ENCODE results near the gene MRPL45.

Gene MRPL45

DNA sequence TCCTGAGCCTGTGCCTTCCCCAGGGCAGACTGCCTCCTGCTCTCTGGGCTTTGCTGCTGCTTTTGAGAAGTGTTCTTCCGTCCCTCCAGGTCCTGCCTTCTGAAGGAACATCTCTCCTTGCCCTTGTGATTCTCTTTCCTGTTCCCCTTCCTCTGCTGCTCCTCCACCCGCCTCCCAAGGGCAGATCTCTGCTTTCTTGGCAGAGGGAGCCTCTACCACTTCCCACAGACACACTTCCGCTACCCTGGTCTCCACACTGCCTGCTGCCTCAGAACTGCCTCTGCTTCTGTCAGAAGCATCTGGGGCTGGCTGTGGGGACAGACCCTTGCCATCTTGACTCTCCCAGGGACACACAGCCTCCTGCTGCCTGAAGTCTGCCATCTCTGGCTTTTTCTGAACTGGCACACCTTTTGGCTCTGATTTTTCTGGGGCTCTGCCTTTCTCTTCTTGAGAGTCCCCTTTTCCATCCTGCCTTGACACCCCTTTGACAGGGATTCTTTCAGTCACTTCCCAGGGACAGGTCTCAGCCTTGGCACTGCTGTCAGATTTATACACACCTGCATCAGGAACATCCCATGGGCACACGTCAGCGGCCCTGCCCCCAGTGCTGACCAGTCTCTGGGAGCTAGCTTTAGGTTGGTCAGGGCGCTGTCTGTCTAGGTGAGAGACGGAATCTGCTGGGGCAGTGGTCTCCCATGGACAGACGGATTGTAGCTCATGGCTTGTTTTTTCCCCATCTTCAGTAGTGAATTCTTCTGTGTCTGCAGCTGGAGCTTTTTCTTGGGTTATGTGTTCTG, 30.2 kb downstream of the MRPL45 start:
- Histone ChIP-seq H3K36me3 (peaks cover 15% of the 10 kb centered on the region), H3K9me3 (ENCODE audit: severe bottlenecking) (no peaks in the 10 kb centered on the region), H3K27ac (no peak overlapping the region), H3K4me3 (ENCODE audit: low read depth, low read length) (no peak overlapping the region), H3K27me3 (ENCODE audit: insufficient read depth, low read depth, severe bottlenecking) (no peaks in the 10 kb centered on the region)
- TF ChIP-seq, protein P1, sequence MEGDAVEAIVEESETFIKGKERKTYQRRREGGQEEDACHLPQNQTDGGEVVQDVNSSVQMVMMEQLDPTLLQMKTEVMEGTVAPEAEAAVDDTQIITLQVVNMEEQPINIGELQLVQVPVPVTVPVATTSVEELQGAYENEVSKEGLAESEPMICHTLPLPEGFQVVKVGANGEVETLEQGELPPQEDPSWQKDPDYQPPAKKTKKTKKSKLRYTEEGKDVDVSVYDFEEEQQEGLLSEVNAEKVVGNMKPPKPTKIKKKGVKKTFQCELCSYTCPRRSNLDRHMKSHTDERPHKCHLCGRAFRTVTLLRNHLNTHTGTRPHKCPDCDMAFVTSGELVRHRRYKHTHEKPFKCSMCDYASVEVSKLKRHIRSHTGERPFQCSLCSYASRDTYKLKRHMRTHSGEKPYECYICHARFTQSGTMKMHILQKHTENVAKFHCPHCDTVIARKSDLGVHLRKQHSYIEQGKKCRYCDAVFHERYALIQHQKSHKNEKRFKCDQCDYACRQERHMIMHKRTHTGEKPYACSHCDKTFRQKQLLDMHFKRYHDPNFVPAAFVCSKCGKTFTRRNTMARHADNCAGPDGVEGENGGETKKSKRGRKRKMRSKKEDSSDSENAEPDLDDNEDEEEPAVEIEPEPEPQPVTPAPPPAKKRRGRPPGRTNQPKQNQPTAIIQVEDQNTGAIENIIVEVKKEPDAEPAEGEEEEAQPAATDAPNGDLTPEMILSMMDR (IDR thresholded peaks at IDR 0.05; ENCODE audit: low read depth, low read length) = no peak
- no peak for DNase-seq

- H3K9me3 ChIP-seq (ENCODE audit: severe bottlenecking) = no peaks in the 10 kb centered on the region
- no peaks in the 10 kb centered on the region for H3K27me3 ChIP-seq (ENCODE audit: insufficient read depth, low read depth, severe bottlenecking)
- no peak for DNase-seq
- TF ChIP-seq, protein P1 (IDR thresholded peaks at IDR 0.05; ENCODE audit: low read depth, low read length) = no peak
- no peak overlapping the region for H3K27ac ChIP-seq
- H3K4me3 ChIP-seq (ENCODE audit: low read depth, low read length) = no peak overlapping the region
- peaks cover 9% of the 10 kb centered on the region for H3K36me3 ChIP-seq
Observed at GRCh38 chr17:38327936-38328335, 31.0 kb downstream of the MRPL45 start.

- TF ChIP-seq, protein P1 (IDR thresholded peaks at IDR 0.05; ENCODE audit: low read depth, low read length) = no peak
- Histone ChIP-seq H3K4me3 (ENCODE audit: low read depth, low read length) (no peak overlapping the region), H3K9me3 (ENCODE audit: severe bottlenecking) (no peaks in the 10 kb centered on the region), H3K27ac (no peak overlapping the region), H3K36me3 (peaks cover 2% of the 10 kb centered on the region), H3K27me3 (ENCODE audit: insufficient read depth, low read depth, severe bottlenecking) (no peaks in the 10 kb centered on the region)
- DNase-seq = no peak
Observed at GRCh38 chr17:38328620-38329019, 31.7 kb downstream of the MRPL45 start.

- TF ChIP-seq, protein P1 (IDR thresholded peaks at IDR 0.05; ENCODE audit: low read depth, low read length) = no peak
- H3K27ac ChIP-seq = no peak overlapping the region
- H3K9me3 ChIP-seq (ENCODE audit: severe bottlenecking) = no peaks in the 10 kb centered on the region
- H3K36me3 ChIP-seq = no peaks in the 10 kb centered on the region
- no peaks in the 10 kb centered on the region for H3K27me3 ChIP-seq (ENCODE audit: insufficient read depth, low read depth, severe bottlenecking)
- DNase-seq = no peak
- no peak overlapping the region for H3K4me3 ChIP-seq (ENCODE audit: low read depth, low read length)
Observed at GRCh38 chr17:38329284-38329683, 32.3 kb downstream of the MRPL45 start.

GRCh38 chr17:38329808-38330730, 33.1 kb downstream of the MRPL45 start:
- Histone ChIP-seq H3K27me3 (ENCODE audit: insufficient read depth, low read depth, severe bottlenecking) (no peaks in the 10 kb centered on the region), H3K4me3 (ENCODE audit: low read depth, low read length) (no peak overlapping the region), H3K27ac (no peak overlapping the region), H3K9me3 (ENCODE audit: severe bottlenecking) (no peaks in the 10 kb centered on the region), H3K36me3 (no peaks in the 10 kb centered on the region)
- TF ChIP-seq, protein P1 (IDR thresholded peaks at IDR 0.05; ENCODE audit: low read depth, low read length) = no peak
- no peak for DNase-seq

All from WERI-Rb-1 (cell line).